GM13976 (cell line): Measurements from ENCODE around the gene PRR5L.

Experiments used
- DNase-seq: peaks from one replicate; pipeline ENCODE4 v3.0.0; 2012; ENCODE audit warnings: low spot score
- in situ Hi-C: fragments of 300-500 bp; cut with MboI; formaldehyde crosslinking; loops from one replicate; pipeline ENCODE4 v1.12.0; 2022; ENCODE audit warnings: low sequenced_read_pairs, mixed read lengths, inconsistent platforms; ENCODE audit not compliant: unreplicated experiment
- TF ChIP-seq, protein P1 (sequence below): IDR thresholded peaks from 2 replicates; pipeline ENCODE4 v1.5.1; 2012; ENCODE audit warnings: borderline replicate concordance, mild to moderate bottlenecking; ENCODE audit not compliant: insufficient read depth; ENCODE audit errors: extremely low read depth, missing control alignments, control extremely low read depth

The PRR5L gene

DNA sequence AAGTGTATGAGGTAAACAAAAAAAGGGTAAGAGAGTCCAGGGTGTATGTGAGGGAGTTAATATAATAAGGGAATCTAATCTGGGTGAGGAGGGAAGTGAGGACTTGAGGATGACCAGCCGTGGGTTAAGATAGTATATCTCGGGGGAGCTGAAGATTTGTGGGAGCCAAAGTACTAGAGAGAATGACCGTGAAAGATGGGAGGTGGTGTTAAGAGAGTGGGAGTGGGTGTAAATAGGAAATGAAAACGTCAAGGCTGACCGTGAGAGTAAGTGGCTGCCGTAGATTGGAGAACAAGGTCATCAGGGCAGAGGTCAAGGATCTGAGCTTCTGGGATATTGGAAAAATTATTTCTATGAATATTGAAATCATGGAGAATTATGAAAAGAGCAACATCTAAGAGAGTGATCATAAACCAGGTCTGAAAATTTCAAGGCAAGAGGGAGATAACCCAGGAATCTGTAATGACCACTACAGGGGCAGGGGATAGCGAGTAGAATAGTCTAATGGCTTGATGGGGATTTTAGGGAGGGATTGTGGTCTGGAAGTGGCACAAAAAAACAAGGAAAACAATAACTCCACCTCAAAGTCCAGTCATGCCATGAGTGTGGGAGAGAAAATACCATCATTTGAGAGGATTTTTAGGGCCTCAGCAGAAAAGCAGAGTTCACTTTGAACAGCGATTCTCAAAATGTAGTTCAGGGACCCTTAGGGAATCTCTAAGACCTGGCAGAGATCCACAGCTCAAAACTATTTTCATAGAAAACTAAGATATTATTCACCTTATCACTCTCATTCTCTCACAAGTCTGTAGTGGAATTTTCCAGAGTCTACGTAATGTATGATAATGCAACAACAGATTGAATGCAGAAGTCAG, 72.0 kb downstream of the PRR5L start:
- DNase-seq = no peak
- TF ChIP-seq, protein P1, sequence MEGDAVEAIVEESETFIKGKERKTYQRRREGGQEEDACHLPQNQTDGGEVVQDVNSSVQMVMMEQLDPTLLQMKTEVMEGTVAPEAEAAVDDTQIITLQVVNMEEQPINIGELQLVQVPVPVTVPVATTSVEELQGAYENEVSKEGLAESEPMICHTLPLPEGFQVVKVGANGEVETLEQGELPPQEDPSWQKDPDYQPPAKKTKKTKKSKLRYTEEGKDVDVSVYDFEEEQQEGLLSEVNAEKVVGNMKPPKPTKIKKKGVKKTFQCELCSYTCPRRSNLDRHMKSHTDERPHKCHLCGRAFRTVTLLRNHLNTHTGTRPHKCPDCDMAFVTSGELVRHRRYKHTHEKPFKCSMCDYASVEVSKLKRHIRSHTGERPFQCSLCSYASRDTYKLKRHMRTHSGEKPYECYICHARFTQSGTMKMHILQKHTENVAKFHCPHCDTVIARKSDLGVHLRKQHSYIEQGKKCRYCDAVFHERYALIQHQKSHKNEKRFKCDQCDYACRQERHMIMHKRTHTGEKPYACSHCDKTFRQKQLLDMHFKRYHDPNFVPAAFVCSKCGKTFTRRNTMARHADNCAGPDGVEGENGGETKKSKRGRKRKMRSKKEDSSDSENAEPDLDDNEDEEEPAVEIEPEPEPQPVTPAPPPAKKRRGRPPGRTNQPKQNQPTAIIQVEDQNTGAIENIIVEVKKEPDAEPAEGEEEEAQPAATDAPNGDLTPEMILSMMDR = no peak
- in situ Hi-C loops = no loop called here

DNA sequence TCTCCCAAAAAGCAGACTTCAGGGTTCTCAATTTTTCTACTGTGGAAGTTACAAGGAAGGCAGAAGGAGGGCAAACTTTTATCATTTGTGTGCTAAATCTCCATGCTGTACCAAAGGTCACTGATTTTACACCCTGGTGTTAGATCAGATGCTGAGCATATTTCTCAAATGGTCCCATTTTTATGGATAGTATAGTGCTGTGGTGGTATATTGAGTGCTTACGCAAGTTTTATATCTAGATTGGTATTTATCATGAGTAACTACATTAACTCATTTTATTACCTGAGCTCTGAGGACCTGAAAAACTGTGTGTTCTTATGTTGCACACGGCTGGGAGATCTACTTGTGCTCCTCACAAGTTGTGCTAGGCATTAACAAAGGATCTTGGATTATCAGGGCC, 75.1 kb downstream of the PRR5L start:
- in situ Hi-C loops = no loop called here
- DNase-seq = no peak
- TF ChIP-seq, protein P1 = no peak

DNA sequence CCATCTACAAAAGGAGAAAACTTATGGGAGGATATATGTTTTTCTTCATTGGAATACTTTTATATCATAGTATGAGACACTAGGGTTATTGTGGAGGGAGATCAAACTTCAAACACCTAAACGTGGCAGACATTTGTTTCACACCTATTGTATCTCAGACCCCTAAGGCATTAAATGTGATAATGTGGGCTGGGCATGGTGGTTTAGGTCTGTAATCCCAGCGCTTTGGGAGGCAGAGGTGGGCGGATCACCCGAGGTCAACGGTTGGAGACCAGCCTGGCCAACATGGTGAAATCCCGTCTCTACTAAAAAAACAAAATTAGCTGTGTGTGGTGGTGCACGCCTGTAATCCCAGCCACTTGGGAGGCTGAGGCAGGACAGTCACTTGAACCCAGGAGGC, 75.5 kb downstream of the PRR5L start:
- in situ Hi-C loops = no loop called here
- DNase-seq = no peak
- TF ChIP-seq, protein P1 = no peak

DNA sequence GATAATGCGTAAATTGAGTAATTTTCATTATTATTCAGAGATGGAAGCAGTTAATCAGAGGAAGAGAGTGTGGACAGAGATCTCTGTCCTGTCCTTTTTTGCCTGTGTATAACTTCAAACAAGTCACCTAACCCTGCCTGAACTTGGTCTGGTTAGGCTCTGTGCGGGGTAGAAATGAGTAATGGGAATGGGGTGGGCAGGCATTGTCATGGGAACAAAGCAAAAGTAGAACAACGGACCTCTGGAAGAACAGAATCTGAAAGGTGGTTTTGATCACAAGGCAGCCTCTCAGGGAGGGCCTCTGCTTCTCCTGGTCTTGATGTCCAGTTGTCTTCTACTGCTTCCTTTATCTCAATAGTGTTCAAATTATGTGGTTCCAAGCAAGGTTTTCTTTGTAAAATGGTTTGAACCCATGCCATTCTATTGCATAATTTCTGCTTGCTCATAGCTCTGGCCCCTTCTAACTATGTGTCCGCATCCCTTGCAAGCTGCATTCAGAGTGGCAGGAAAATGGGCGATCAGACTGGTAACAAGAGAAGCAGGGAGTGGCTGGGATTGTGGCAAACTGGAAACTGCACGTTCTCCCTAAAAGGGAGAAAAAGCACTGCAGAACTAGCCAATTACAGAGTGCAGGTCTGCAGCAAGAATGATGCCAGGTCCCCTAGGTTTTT, 76.1 kb downstream of the PRR5L start:
- DNase-seq = no peak
- TF ChIP-seq, protein P1 = no peak
- in situ Hi-C loops = no loop called here

DNA sequence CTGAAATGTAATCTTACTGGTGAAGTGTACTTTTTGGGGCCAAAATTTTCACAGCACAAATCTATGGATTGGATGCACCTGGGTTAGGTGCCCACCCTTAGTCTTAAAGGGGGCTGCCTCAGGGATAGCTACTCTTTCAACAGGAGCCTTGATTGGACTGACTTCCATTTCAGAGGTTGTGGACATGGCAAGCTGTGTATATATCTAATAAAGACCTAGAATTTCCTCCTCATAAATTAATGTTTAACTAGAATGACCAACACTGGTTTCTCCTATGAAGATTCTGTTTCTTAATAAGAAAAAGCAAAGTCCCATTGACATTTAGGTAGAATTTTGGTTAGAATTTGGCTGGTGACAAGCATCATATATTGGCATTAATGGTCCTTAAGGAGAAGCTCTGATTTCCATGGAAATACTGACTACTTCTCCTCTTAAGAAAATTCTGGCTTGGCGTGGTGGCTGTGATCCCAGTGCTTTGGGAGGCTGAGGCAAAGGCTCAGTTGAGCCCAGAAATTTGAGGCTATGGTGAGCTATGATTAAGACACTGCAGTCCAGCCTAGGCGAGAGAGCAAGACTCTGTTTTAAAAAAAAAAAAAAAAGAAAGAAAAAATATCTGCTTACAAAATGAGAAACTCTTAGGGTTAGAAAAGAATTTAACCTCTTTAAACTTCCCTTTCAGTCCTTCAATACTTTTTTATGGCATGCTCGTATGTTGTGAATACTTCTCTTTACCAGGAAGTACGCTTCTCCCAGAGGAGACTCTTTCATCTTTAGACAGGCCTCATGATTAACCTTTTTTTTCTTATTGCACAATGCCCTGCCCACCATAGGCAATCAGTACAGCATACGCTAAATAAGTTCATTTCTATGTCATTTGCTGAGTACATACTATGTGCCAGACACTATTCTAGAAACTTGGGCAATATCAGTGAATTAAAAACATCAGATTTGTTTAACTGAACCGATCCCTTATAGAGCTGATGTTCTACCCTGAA, 77.2 kb downstream of the PRR5L start:
- in situ Hi-C loops = no loop called here
- no peak for DNase-seq
- TF ChIP-seq, protein P1 = no peak

DNA sequence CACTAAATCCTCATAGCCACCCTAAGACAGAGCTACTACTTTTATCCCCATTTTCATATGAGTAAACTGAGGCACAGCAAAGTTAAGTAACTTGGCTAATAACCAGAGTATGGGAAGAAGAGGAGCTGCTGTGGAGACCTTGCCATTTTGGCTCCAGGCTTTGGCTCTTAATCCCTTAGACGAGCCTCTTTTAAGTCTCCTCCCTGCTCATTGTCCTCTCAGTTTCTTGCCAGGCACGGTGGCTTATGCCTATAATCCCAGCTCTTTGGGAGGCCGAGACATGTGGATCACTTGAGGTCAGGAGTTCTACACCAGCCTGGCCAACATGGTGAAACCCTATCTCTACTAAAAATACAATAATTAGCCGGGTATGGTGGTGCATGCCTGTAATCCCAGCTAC, 78.6 kb downstream of the PRR5L start:
- TF ChIP-seq, protein P1 = no peak
- in situ Hi-C loops = no loop called here
- no peak for DNase-seq
